Measurements from ENCODE around the gene RRP9.

DNA sequence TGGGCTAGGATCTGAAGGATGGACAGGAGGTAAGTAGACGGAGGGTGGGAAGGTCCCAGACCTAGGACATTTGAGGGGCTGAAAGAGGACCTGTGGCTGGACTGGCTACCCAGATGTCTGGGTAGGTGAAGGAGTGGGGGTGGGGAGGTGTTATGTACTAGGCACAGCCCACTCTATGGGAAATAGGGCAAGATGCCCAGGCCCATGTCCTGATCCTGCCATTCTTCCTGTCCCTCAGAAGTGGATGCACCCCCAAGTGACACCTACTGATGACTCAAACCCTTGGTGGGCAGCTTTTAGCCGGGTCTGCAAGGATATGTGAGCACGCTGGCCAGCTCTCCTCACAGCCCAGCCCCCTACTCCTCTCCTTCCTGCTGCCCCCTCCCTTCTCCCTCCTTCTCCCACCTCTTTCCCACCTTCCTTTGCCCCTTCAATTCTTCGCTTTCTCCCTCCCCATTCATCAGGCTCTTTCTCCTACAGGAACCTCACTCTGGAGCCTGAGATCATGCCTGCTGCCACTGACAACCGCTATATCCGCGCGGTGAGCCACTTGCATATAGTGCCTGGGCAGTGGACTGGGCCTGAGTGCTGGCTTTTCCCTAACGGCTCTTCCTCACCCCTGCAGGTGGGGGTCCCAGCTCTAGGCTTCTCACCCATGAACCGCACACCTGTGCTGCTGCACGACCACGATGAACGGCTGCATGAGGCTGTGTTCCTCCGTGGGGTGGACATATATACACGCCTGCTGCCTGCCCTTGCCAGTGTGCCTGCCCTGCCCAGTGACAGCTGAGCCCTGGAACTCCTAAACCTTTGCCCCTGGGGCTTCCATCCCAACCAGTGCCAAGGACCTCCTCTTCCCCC lies 46.8 kb upstream of the RRP9 start:
- TF ChIP-seq, protein P1, sequence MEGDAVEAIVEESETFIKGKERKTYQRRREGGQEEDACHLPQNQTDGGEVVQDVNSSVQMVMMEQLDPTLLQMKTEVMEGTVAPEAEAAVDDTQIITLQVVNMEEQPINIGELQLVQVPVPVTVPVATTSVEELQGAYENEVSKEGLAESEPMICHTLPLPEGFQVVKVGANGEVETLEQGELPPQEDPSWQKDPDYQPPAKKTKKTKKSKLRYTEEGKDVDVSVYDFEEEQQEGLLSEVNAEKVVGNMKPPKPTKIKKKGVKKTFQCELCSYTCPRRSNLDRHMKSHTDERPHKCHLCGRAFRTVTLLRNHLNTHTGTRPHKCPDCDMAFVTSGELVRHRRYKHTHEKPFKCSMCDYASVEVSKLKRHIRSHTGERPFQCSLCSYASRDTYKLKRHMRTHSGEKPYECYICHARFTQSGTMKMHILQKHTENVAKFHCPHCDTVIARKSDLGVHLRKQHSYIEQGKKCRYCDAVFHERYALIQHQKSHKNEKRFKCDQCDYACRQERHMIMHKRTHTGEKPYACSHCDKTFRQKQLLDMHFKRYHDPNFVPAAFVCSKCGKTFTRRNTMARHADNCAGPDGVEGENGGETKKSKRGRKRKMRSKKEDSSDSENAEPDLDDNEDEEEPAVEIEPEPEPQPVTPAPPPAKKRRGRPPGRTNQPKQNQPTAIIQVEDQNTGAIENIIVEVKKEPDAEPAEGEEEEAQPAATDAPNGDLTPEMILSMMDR (IDR thresholded peaks at IDR 0.05; ENCODE audit: low read depth, low read length, poor library complexity, severe bottlenecking), result no peak
- TF ChIP-seq EZH2phosphoT487 (IDR thresholded peaks at IDR 0.05; ENCODE audit: borderline replicate concordance, low read length), result no peak
